HepG2 (cell line): ENCODE results near the gene GPER1. TPM values are rescaled to one million over a fixed set of nuclear protein-coding genes. Genes with fewer than 3 reads are reported as not detected.

ENCODE experiments used
- ATAC-seq: fragments of 200-7000 bp; cut with Tn5 transposase; 3 replicates; pipeline ENCODE4 v1.9.1; 2020; ENCODE audit warnings: mild to moderate bottlenecking, moderate library complexity
- BruUV-seq: library from RNA; stranded (reverse); fragments of 400-500 nt; replicated peaks from 2 replicates; lab custom pipeline; 2021; lab: Mats Ljungman, UMichigan
- CTCF ChIA-PET: fragments of 300-600 bp; formaldehyde crosslinking; extraction: SDS; loops from one replicate; lab custom pipeline; 2021; ENCODE audit warnings: low total read pairs, inconsistent platforms, low intra/inter-chr PET ratio; lab: Yijun Ruan, JAX
- POLR2A ChIA-PET: fragments of 350-600 bp; sonication (Branson Sonifier 250); formaldehyde crosslinking; loops from one replicate; lab custom pipeline; 2020; ENCODE audit warnings: antibody characterized with exemption, inconsistent platforms; lab: Yijun Ruan, JAX
- DNase-seq: peaks from one replicate; pipeline ENCODE4 v3.0.0-alpha.2; 2015; ENCODE audit warnings: low spot score
- FAIRE-seq: peaks from 3 replicates; lab custom pipeline; 2011; peaks lifted over from hg19 to GRCh38; lab: Jason Lieb, UNC
- H2AFZ ChIP-seq: one replicate; pipeline ENCODE4 v1.6.1; 2011; ENCODE audit warnings: low read length, inconsistent platforms
- H3K27ac ChIP-seq: fragments of 300-600 bp; 3 replicates; pipeline ENCODE4 v1.8.0; 2011; ENCODE audit warnings: mixed run types, mild to moderate bottlenecking, mixed read lengths, low read length, inconsistent platforms; ENCODE audit not compliant: insufficient read depth; ENCODE audit errors: extremely low read length
- H3K27me3 ChIP-seq, 2 experiments: fragments of 200-600 bp in 1 of 2; 2 replicates in 1 of 2; 3 replicates in 1 of 2; pipeline versions ENCODE4 v1.6.0 to v1.8.0; 2011; ENCODE audit warnings: low read length in 2 of 2, mild to moderate bottlenecking in 2 of 2, moderate library complexity in 2 of 2, inconsistent platforms in 1 of 2; ENCODE audit not compliant: insufficient read depth in 2 of 2, control insufficient read depth in 1 of 2
- H3K36me3 ChIP-seq, 2 experiments: fragments of 200-600 bp in 1 of 2; replicated peaks in 1 of 2; 2 replicates in 1 of 2; 3 replicates in 1 of 2; pipeline versions ENCODE4 v1.5.1 to v1.8.0; 2011; ENCODE audit warnings: low read length in 2 of 2, inconsistent platforms in 1 of 2; ENCODE audit not compliant: insufficient read depth in 2 of 2, control insufficient read depth in 1 of 2
- H3K4me1 ChIP-seq: 2 replicates; pipeline ENCODE4 v1.5.1; 2012; ENCODE audit warnings: low read length, inconsistent platforms; ENCODE audit not compliant: insufficient read depth
- H3K4me2 ChIP-seq: 2 replicates; pipeline ENCODE4 v1.6.0; 2011; ENCODE audit warnings: low read depth, low read length, inconsistent platforms
- H3K4me3 ChIP-seq, 3 experiments: fragments of 200-600 bp in 1 of 3; sonication (generic), shearing (Covaris generic) in 1 of 3; replicated peaks in 1 of 3; 2 replicates each; pipeline ENCODE4 v1.5.1; 2011 to 2016; ENCODE audit warnings: low read length in 3 of 3, inconsistent platforms in 2 of 3, low read depth in 2 of 3, mild to moderate bottlenecking in 2 of 3, control low read depth in 1 of 3, mixed read lengths in 1 of 3; ENCODE audit not compliant: insufficient read depth in 1 of 3
- H3K79me2 ChIP-seq: one replicate; pipeline ENCODE4 v1.6.1; 2011; ENCODE audit warnings: low read length, inconsistent platforms; ENCODE audit not compliant: insufficient read depth
- H3K9ac ChIP-seq: 2 replicates; pipeline ENCODE4 v1.6.0; 2011; ENCODE audit warnings: mild to moderate bottlenecking, low read depth, low read length, inconsistent platforms; ENCODE audit not compliant: insufficient read depth
- H3K9me3 ChIP-seq: 2 replicates; pipeline ENCODE4 v1.5.1; 2012; ENCODE audit warnings: mild to moderate bottlenecking, low read length
- H4K20me1 ChIP-seq: 2 replicates; pipeline ENCODE4 v1.6.0; 2011; ENCODE audit warnings: inconsistent platforms, mild to moderate bottlenecking, low read length, moderate library complexity; ENCODE audit not compliant: insufficient read depth
- ARHGAP35 ChIP-seq: sonication (generic); formaldehyde crosslinking; IDR thresholded peaks from 2 replicates; pipeline ENCODE4 v1.9.0; 2022; ENCODE audit warnings: mild to moderate bottlenecking, inconsistent platforms, moderate library complexity, missing genetic modification reagents, borderline replicate concordance
- FOSL2 ChIP-seq: sonication (generic); formaldehyde crosslinking; IDR thresholded peaks from 2 replicates; pipeline ENCODE4 v1.4.0; 2020; ENCODE audit warnings: missing genetic modification reagents
- HDAC1 ChIP-seq: sonication (generic); formaldehyde crosslinking; IDR thresholded peaks from 2 replicates; pipeline ENCODE4 v1.5.1; 2020; ENCODE audit warnings: mild to moderate bottlenecking, missing genetic modification reagents
- NAIF1 ChIP-seq: sonication (generic); formaldehyde crosslinking; IDR thresholded peaks from 2 replicates; pipeline ENCODE4 v1.5.0; 2020; ENCODE audit warnings: mild to moderate bottlenecking, missing genetic modification reagents, borderline replicate concordance
- NFE2 ChIP-seq: sonication (generic); formaldehyde crosslinking; IDR thresholded peaks from 2 replicates; pipeline ENCODE4 v1.4.0; 2020; ENCODE audit warnings: missing genetic modification reagents
- SMAD9 ChIP-seq: sonication (generic); formaldehyde crosslinking; IDR thresholded peaks from 2 replicates; pipeline ENCODE4 v1.5.1; 2020; ENCODE audit warnings: mild to moderate bottlenecking, missing genetic modification reagents
- ZBTB40 ChIP-seq, 2 experiments: fragments of 450-650 bp in 1 of 2; sonication (generic) in 1 of 2; formaldehyde crosslinking in 1 of 2; IDR thresholded peaks; 2 replicates each; pipeline versions ENCODE4 v1.6.1 to v1.8.0; 2016 to 2022; ENCODE audit warnings: antibody characterized with exemption in 1 of 2, mild to moderate bottlenecking in 1 of 2, missing genetic modification reagents in 1 of 2
- ZNF543 ChIP-seq: sonication (generic); formaldehyde crosslinking; IDR thresholded peaks from 2 replicates; pipeline ENCODE4 v1.4.0; 2020; ENCODE audit warnings: mild to moderate bottlenecking, missing genetic modification reagents
- WGBS: methylation state at CpG from one replicate; pipeline ENCODE4 v1.1.6; 2017; ENCODE audit warnings: low lambda C conversion rate; 5-methylcytosine and 5-hydroxymethylcytosine counted together
- in situ Hi-C: cut with HindIII; loops from 2 replicates; pipeline ENCODE4 v1.10.0; 2017; ENCODE audit warnings: low pct_unique_long_range_greater_than_20kb; ENCODE audit not compliant: extremely low pct_ligation_motif_present
- intact Hi-C: fragments of 100-400 bp; cut with micrococcal nuclease; formaldehyde crosslinking; loops from one replicate; pipeline ENCODE4 v1.10.0; 2022; ENCODE audit not compliant: unreplicated experiment
- polyA plus RNA-seq, 8 experiments: library from polyadenylated mRNA; depleted of rRNA in 3 of 8; stranded (reverse) in 7 of 8; unstranded in 1 of 8; fragments of >200 nt; fragmentation: Illumina TruSeq in 4 of 8; extraction: Trizol in 4 of 8; gene quantifications; 2 replicates each; pipeline versions ENCODE4 v1.2.1 to v1.2.3, GENCODE V29; 2011 to 2016; ENCODE audit warnings: low read depth in 4 of 8, missing spikeins in 1 of 8, mixed read lengths in 1 of 8; ENCODE audit not compliant: insufficient read depth in 1 of 8
- total RNA-seq, 5 experiments: library from RNA; depleted of rRNA; stranded (reverse); fragments of >200 nt; fragmentation: Illumina TruSeq; extraction: Trizol; gene quantifications; 2 replicates each; pipeline ENCODE4 v1.2.3, GENCODE V29; 2016; ENCODE audit warnings: low read depth in 1 of 5

Gene GPER1
- total and polyA plus RNA-seq, 2 of the 13 experiments (the other 11 are each of a cell fraction or from before 2014, with no cell fraction given): 12.7 to 19.7 TPM

GRCh38 chr7:1112109-1112508 is 24.2 kb downstream of the GPER1 start:
- Histone ChIP-seq H3K36me3 (peaks cover 9 to 18% of the 10 kb centered on the region in 2 experiments; a peak in 3 of 5 replicates), H3K79me2 (peaks cover 11% of the 10 kb centered on the region), H3K9ac (no peak overlapping the region), H3K4me1 (no peaks in the 10 kb centered on the region), H3K27me3 (no peaks in the 10 kb centered on the region), H4K20me1 (no peaks in the 10 kb centered on the region), H3K9me3 (no peaks in the 10 kb centered on the region), H3K4me3 (no peak overlapping the region), H3K27ac (no peak overlapping the region), H3K4me2 (no peak overlapping the region), H2AFZ (no peak overlapping the region)
- intact Hi-C loops (no loop called here), in situ Hi-C loops (no loop called here)
- DNase-seq: no peak
- TF ChIP-seq HDAC1 (CRISPR knock-in tag) (no peak), FOSL2 (no peak), NFE2 (CRISPR knock-in tag) (no peak)
- ATAC-seq: no peak
- POLR2A ChIA-PET: no interaction called here
- BruUV-seq: TSS peak; percentile 23
- FAIRE-seq: no peak
- 94% methylated on average over 7 of the region's 9 CpGs for WGBS
- CTCF ChIA-PET: no interaction called here

GRCh38 chr7:1112625-1113547 is 25.0 kb downstream of the GPER1 start:
- Histone ChIP-seq H3K4me1 (no peaks in the 10 kb centered on the region), H3K36me3 (peaks cover 10 to 22% of the 10 kb centered on the region in 2 experiments; a peak in 3 of 5 replicates), H3K79me2 (peaks cover 11% of the 10 kb centered on the region), H3K9ac (no peak overlapping the region), H3K4me2 (no peak overlapping the region), H4K20me1 (no peaks in the 10 kb centered on the region), H2AFZ (no peak overlapping the region), H3K27ac (no peak overlapping the region), H3K9me3 (no peaks in the 10 kb centered on the region), H3K27me3 (no peaks in the 10 kb centered on the region), H3K4me3 (no peak overlapping the region)
- in situ Hi-C loops: no loop called here
- WGBS: 96% methylated on average over 43 of the region's 43 CpGs
- POLR2A ChIA-PET: no interaction called here
- no peak for FAIRE-seq
- BruUV-seq: no TSS peak
- no peak for DNase-seq
- CTCF ChIA-PET: no interaction called here
- intact Hi-C loops: no loop called here
- ATAC-seq: no peak
- no peak for TF ChIP-seq NAIF1
- TF ChIP-seq ARHGAP35 (CRISPR knock-in tag): no peak
- TF ChIP-seq SMAD9: no peak
- no peak for TF ChIP-seq ZNF543
- no peak for TF ChIP-seq ZBTB40 (IDR thresholded peaks at IDR 0.05)
- no peak for TF ChIP-seq ZBTB40 (CRISPR knock-in tag; IDR thresholded peaks at IDR 0.05)
